Stimulated activated CD4-positive, alpha-beta T cell treated with anti-CD3 and anti-CD28 coated beads, TNF-alpha, amount 100 ng/mL, for 48 hours (primary cell): ENCODE measurements around the gene TRAPPC6A.

ENCODE experiments used
- DNase-seq, 3 donors: peaks; one replicate each; pipeline ENCODE4 v3.0.0-alpha.2; 2020; ENCODE audit warnings: low read depth in 3 of 3

The TRAPPC6A gene

GRCh38 chr19:45177817-45178261, at the start of gene TRAPPC6A:
TSS of gene TRAPPC6A (minus strand) at chr19:45178237. CDS start at chr19:45178218, 19 bp downstream.
- peak in 1 of 3 donors; percentile 43 for DNase-seq

GRCh38 chr19:45224645-45225044, 46.6 kb upstream of the TRAPPC6A start:
- no peak for DNase-seq

- no peak for DNase-seq
Observed at GRCh38 chr19:45223879-45224278, 45.8 kb upstream of the TRAPPC6A start.

- no peak for DNase-seq
Observed at GRCh38 chr19:45222724-45223123, 44.7 kb upstream of the TRAPPC6A start.

- no peak for DNase-seq
Observed at GRCh38 chr19:45218911-45219743, 41.1 kb upstream of the TRAPPC6A start.

- DNase-seq = no peak
Observed at GRCh38 chr19:45218426-45218825, 40.4 kb upstream of the TRAPPC6A start.

- DNase-seq = no peak
Observed at GRCh38 chr19:45217957-45218334, 39.9 kb upstream of the TRAPPC6A start.

- no peak for DNase-seq
Observed at GRCh38 chr19:45217193-45217956, 39.3 kb upstream of the TRAPPC6A start.

GRCh38 chr19:45216667-45217066, 38.6 kb upstream of the TRAPPC6A start:
- DNase-seq = no peak

GRCh38 chr19:45215391-45216191, 37.6 kb upstream of the TRAPPC6A start:
- DNase-seq = no peak

GRCh38 chr19:45213031-45213430, 35.0 kb upstream of the TRAPPC6A start:
- no peak for DNase-seq

GRCh38 chr19:45211751-45212381, 33.8 kb upstream of the TRAPPC6A start:
- no peak for DNase-seq

- DNase-seq = no peak
Observed at GRCh38 chr19:45206328-45206727, 28.3 kb upstream of the TRAPPC6A start.

- no peak for DNase-seq
Observed at GRCh38 chr19:45205810-45206209, 27.8 kb upstream of the TRAPPC6A start.

- DNase-seq = no peak
Observed at GRCh38 chr19:45202637-45203036, 24.6 kb upstream of the TRAPPC6A start.

GRCh38 chr19:45200568-45200967, 22.5 kb upstream of the TRAPPC6A start:
- DNase-seq = no peak

GRCh38 chr19:45195764-45196163, 17.7 kb upstream of the TRAPPC6A start:
- no peak for DNase-seq

- DNase-seq = no peak
Observed at GRCh38 chr19:45191375-45191774, 13.3 kb upstream of the TRAPPC6A start.

GRCh38 chr19:45189971-45190370, 11.9 kb upstream of the TRAPPC6A start:
- no peak for DNase-seq

- DNase-seq = no peak
Observed at GRCh38 chr19:45187421-45188100, 9.5 kb upstream of the TRAPPC6A start.
